Measurements from ENCODE around the gene IL1R2. TPM values are rescaled to one million over a fixed set of nuclear protein-coding genes. Genes with fewer than 3 reads are reported as not detected.

The IL1R2 gene
- total RNA-seq, 1 donor from 2014 or later, result 0.50 TPM

GRCh38 chr2:102025016-102025501, 33.3 kb downstream of the IL1R2 start:
- no peak for DNase-seq (ENCODE audit: low read depth)
- no peak overlapping the region for H3K4me3 ChIP-seq (ENCODE audit: low read depth, low read length)
- H3K27me3 ChIP-seq (ENCODE audit: control insufficient read depth, insufficient read depth, low read length), result no peaks in the 10 kb centered on the region
- no peak for TF ChIP-seq CTCF (IDR thresholded peaks at IDR 0.05; ENCODE audit: insufficient read depth, low read length, poor library complexity, severe bottlenecking)
- H3K36me3 ChIP-seq (ENCODE audit: control insufficient read depth, insufficient read depth, low read length), result no peaks in the 10 kb centered on the region

- no peaks in the 10 kb centered on the region for H3K27me3 ChIP-seq (ENCODE audit: control insufficient read depth, insufficient read depth, low read length)
- H3K4me3 ChIP-seq (ENCODE audit: low read depth, low read length), result no peak overlapping the region
- TF ChIP-seq CTCF (IDR thresholded peaks at IDR 0.05; ENCODE audit: insufficient read depth, low read length, poor library complexity, severe bottlenecking), result no peak
- no peak for DNase-seq (ENCODE audit: low read depth)
- no peaks in the 10 kb centered on the region for H3K36me3 ChIP-seq (ENCODE audit: control insufficient read depth, insufficient read depth, low read length)
Measured at GRCh38 chr2:102025583-102026267, 34.0 kb downstream of the IL1R2 start.

- Histone ChIP-seq H3K4me3 (ENCODE audit: low read depth, low read length) (no peak overlapping the region), H3K36me3 (ENCODE audit: control insufficient read depth, insufficient read depth, low read length) (no peaks in the 10 kb centered on the region), H3K27me3 (ENCODE audit: control insufficient read depth, insufficient read depth, low read length) (no peaks in the 10 kb centered on the region)
- TF ChIP-seq CTCF (IDR thresholded peaks at IDR 0.05; ENCODE audit: insufficient read depth, low read length, poor library complexity, severe bottlenecking), result no peak
- DNase-seq (ENCODE audit: low read depth), result peak; percentile 59
Measured at GRCh38 chr2:102027036-102027980, 35.5 kb downstream of the IL1R2 start.

GRCh38 chr2:102028470-102028869, 36.7 kb downstream of the IL1R2 start:
- TF ChIP-seq CTCF (IDR thresholded peaks at IDR 0.05; ENCODE audit: insufficient read depth, low read length, poor library complexity, severe bottlenecking), result no peak
- H3K36me3 ChIP-seq (ENCODE audit: control insufficient read depth, insufficient read depth, low read length), result no peaks in the 10 kb centered on the region
- DNase-seq (ENCODE audit: low read depth), result no peak
- no peak overlapping the region for H3K4me3 ChIP-seq (ENCODE audit: low read depth, low read length)
- H3K27me3 ChIP-seq (ENCODE audit: control insufficient read depth, insufficient read depth, low read length), result no peaks in the 10 kb centered on the region

- no peak for TF ChIP-seq CTCF (IDR thresholded peaks at IDR 0.05; ENCODE audit: insufficient read depth, low read length, poor library complexity, severe bottlenecking)
- Histone ChIP-seq H3K27me3 (ENCODE audit: control insufficient read depth, insufficient read depth, low read length) (no peaks in the 10 kb centered on the region), H3K36me3 (ENCODE audit: control insufficient read depth, insufficient read depth, low read length) (no peaks in the 10 kb centered on the region), H3K4me3 (ENCODE audit: low read depth, low read length) (no peak overlapping the region)
- no peak for DNase-seq (ENCODE audit: low read depth)
Measured at GRCh38 chr2:102029405-102029804, 37.6 kb downstream of the IL1R2 start.

Data from kidney epithelial cell (primary cell).